K562 (cell line): ENCODE results near the gene HSPB1. TPM values are rescaled to one million over a fixed set of nuclear protein-coding genes. Genes with fewer than 3 reads are reported as not detected.

Source experiments
- AFF1 ChIP-seq, 2 experiments: fragments of 450-650 bp; IDR thresholded peaks; 2 replicates each; pipeline ENCODE4 v1.6.1; 2018; ENCODE audit warnings: mild to moderate bottlenecking in 2 of 2, low read depth in 1 of 2; ENCODE audit not compliant: partially characterized antibody in 2 of 2
- EGR1 ChIP-seq: fragments of 450-650 bp; conservative IDR thresholded peaks from 2 replicates; pipeline ENCODE4 v1.6.1; 2017; ENCODE audit warnings: mild to moderate bottlenecking
- FOXA1 ChIP-seq: fragments of 450-650 bp; IDR thresholded peaks from 2 replicates; pipeline ENCODE4 v1.6.1; 2016; ENCODE audit warnings: mild to moderate bottlenecking, borderline replicate concordance
- FOXP1 ChIP-seq: sonication (generic); formaldehyde crosslinking; IDR thresholded peaks from 2 replicates; pipeline ENCODE4 v1.8.0; 2022; ENCODE audit warnings: mild to moderate bottlenecking, missing genetic modification reagents
- GATAD2A ChIP-seq: fragments of 450-650 bp; IDR thresholded peaks from 2 replicates; pipeline ENCODE4 v1.6.1; 2017
- MBD2 ChIP-seq: sonication (generic); IDR thresholded peaks from 2 replicates; pipeline ENCODE4 v1.6.1; 2016; ENCODE audit warnings: low read depth, borderline replicate concordance
- MLLT1 ChIP-seq, 2 experiments: fragments of 450-650 bp; IDR thresholded peaks; 2 replicates each; pipeline ENCODE4 v1.6.1; 2016
- MTA3 ChIP-seq: fragments of 450-650 bp; formaldehyde crosslinking; IDR thresholded peaks from 2 replicates; pipeline ENCODE4 v1.6.1; 2017; ENCODE audit warnings: mild to moderate bottlenecking, borderline replicate concordance
- PREB ChIP-seq: sonication (generic); formaldehyde crosslinking; IDR thresholded peaks from 2 replicates; pipeline ENCODE4 v1.8.1; 2023; ENCODE audit warnings: mild to moderate bottlenecking, missing genetic modification reagents
- RBM25 ChIP-seq: fragments of 200-400 bp; formaldehyde crosslinking; IDR thresholded peaks from 2 replicates; pipeline ENCODE4 v1.6.1; 2018; ENCODE audit warnings: low read length, low read depth, moderate library complexity; ENCODE audit not compliant: severe bottlenecking
- SMAD4 ChIP-seq: fragments of 250-450 bp; sonication (Bioruptor Pico); conservative IDR thresholded peaks from 2 replicates; pipeline ENCODE4 v1.8.0; 2021; ENCODE audit warnings: inconsistent platforms, mild to moderate bottlenecking, moderate library complexity
- SNIP1 ChIP-seq: fragments of 450-650 bp; IDR thresholded peaks from 2 replicates; pipeline ENCODE4 v1.7.1; 2017; ENCODE audit warnings: low read depth, mild to moderate bottlenecking
- STAG1 ChIP-seq: sonication (generic); formaldehyde crosslinking; IDR thresholded peaks from 2 replicates; pipeline ENCODE4 v1.5.0; 2020; ENCODE audit warnings: missing genetic modification reagents, borderline replicate concordance
- TOE1 ChIP-seq, 2 experiments: fragments of 450-650 bp in 1 of 2; sonication (generic) in 1 of 2; formaldehyde crosslinking in 1 of 2; IDR thresholded peaks; 2 replicates each; pipeline versions ENCODE4 v1.7.1 to v1.8.0; 2016 to 2022; ENCODE audit warnings: borderline replicate concordance in 2 of 2, mild to moderate bottlenecking in 2 of 2, antibody characterized with exemption in 1 of 2, inconsistent platforms in 1 of 2, low read depth in 1 of 2, missing genetic modification reagents in 1 of 2, moderate library complexity in 1 of 2
- ZNF239 ChIP-seq: fragments of 250-450 bp; sonication (Bioruptor Pico); IDR thresholded peaks from 2 replicates; pipeline ENCODE4 v1.4.0; 2020; ENCODE audit warnings: mild to moderate bottlenecking
- polyA plus RNA-seq, 8 experiments: library from polyadenylated mRNA; depleted of rRNA in 4 of 8; stranded (reverse) in 5 of 8; unstranded in 3 of 8; fragments of >200 nt; fragmentation: Nextera tagmentation in 2 of 8; fragmentation: Illumina TruSeq in 1 of 8; extraction: Ambion mirVana in 2 of 8; extraction: Trizol in 1 of 8; gene quantifications; 2 replicates each; pipeline versions ENCODE4 v1.2.1 to v1.2.3, GENCODE V29; 2011 to 2014; ENCODE audit warnings: inconsistent platforms in 1 of 8, missing spikeins in 1 of 8
- total RNA-seq, 7 experiments: library from RNA; depleted of rRNA in 6 of 7; stranded (reverse); fragments of >200 nt in 6 of 7; fragmentation: Illumina TruSeq in 2 of 7; extraction: Trizol in 2 of 7; gene quantifications; 2 replicates each; pipeline versions ENCODE4 v1.2.1 to v1.2.3, GENCODE V29; 2011 to 2021; ENCODE audit warnings: low replicate concordance in 1 of 7
- TF ChIP-seq, protein P1 (sequence below): fragments of 250-450 bp; sonication (Bioruptor Pico); IDR thresholded peaks from 2 replicates; pipeline ENCODE4 v1.8.0; 2021; ENCODE audit warnings: mild to moderate bottlenecking, moderate library complexity
- TF ChIP-seq, protein P2 (sequence below), 3 experiments: fragments of 200-800 bp in 1 of 3; sonication (Bioruptor generic) in 1 of 3; sonication (generic) in 1 of 3; formaldehyde crosslinking in 1 of 3; IDR thresholded peaks; 2 replicates each; pipeline versions ENCODE4 v1.6.1 to v1.8.0; 2016 to 2022; ENCODE audit warnings: mild to moderate bottlenecking in 2 of 3, missing compliant biosample characterization in 2 of 3, missing genetic modification characterization in 2 of 3, missing genetic modification reagents in 1 of 3

Gene HSPB1
- total and polyA plus RNA-seq, 9 of the 15 experiments (the other 6 are each of a cell fraction or from before 2014, with no cell fraction given): 27.1 to 522 (median 138) TPM

- TF ChIP-seq MLLT1 (IDR thresholded peaks at IDR 0.05) (peak in 1 of 2 experiments; percentile 80; a peak in 2 of 4 replicates), SMAD4 (CRISPR knock-in tag) (0 out of 2 replicates have a peak, but pooled peaks have one; percentile 37), RBM25 (peak; percentile 90), MTA3 (peak; percentile 80; the same call in 1 of the 2 replicates), FOXP1 (CRISPR knock-in tag) (peak; percentile 80; the same call in 1 of the 2 replicates), AFF1 (IDR thresholded peaks at IDR 0.05; ENCODE audit: low read depth in 1 of 2, partially characterized antibody in 2 of 2) (no peak), SNIP1 (no peak), MBD2 (peak; percentile 32; the same call in 1 of the 2 replicates), EGR1 (peak; percentile 50), GATAD2A (no peak), PREB (CRISPR knock-in tag) (no peak), FOXA1 (no peak), TOE1 (IDR thresholded peaks at IDR 0.05; ENCODE audit: borderline replicate concordance) (peak; percentile 70; the same call in 1 of the 2 replicates), TOE1 (CRISPR knock-in tag; IDR thresholded peaks at IDR 0.05; ENCODE audit: borderline replicate concordance, low read depth) (no peak), STAG1 (peak; percentile 97; the same call in 1 of the 2 replicates), ZNF239 (CRISPR knock-in tag) (peak; percentile 42; the same call in 1 of the 2 replicates)
- TF ChIP-seq, protein P1, sequence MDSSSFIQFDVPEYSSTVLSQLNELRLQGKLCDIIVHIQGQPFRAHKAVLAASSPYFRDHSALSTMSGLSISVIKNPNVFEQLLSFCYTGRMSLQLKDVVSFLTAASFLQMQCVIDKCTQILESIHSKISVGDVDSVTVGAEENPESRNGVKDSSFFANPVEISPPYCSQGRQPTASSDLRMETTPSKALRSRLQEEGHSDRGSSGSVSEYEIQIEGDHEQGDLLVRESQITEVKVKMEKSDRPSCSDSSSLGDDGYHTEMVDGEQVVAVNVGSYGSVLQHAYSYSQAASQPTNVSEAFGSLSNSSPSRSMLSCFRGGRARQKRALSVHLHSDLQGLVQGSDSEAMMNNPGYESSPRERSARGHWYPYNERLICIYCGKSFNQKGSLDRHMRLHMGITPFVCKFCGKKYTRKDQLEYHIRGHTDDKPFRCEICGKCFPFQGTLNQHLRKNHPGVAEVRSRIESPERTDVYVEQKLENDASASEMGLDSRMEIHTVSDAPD (CRISPR knock-in tag): no peak
- TF ChIP-seq, protein P2, sequence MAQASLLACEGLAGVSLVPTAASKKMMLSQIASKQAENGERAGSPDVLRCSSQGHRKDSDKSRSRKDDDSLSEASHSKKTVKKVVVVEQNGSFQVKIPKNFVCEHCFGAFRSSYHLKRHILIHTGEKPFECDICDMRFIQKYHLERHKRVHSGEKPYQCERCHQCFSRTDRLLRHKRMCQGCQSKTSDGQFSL (CRISPR knock-in tag; IDR thresholded peaks at IDR 0.05): peak; percentile 55; the same call in 1 of the 2 replicates
- TF ChIP-seq, protein P2 (tag; IDR thresholded peaks at IDR 0.05): no peak
Measured at GRCh38 chr7:76314042-76314721, 11.7 kb downstream of the HSPB1 start (continued).
